GM12875 (cell line): Measurements from ENCODE around the gene MDGA2.

Experiments used
- H3K4me3 ChIP-seq: one replicate; pipeline ENCODE4 v1.5.1; 2011; ENCODE audit warnings: low read depth, low read length, control low read depth
- CTCF ChIP-seq: IDR thresholded peaks from 2 replicates; pipeline ENCODE4 v1.5.1; 2011; ENCODE audit warnings: low read depth, mild to moderate bottlenecking, control low read depth, inconsistent platforms, low read length, moderate library complexity, borderline replicate concordance; ENCODE audit not compliant: insufficient read depth

The MDGA2 gene

GRCh38 chr14:47154276-47154797 is 521.1 kb downstream of the MDGA2 start:
- H3K4me3 ChIP-seq = no peak overlapping the region
- TF ChIP-seq CTCF = no peak

GRCh38 chr14:47153746-47154145 is 521.7 kb downstream of the MDGA2 start:
- TF ChIP-seq CTCF = no peak
- no peak overlapping the region for H3K4me3 ChIP-seq

GRCh38 chr14:47150267-47150666 is 525.1 kb downstream of the MDGA2 start:
- H3K4me3 ChIP-seq = no peak overlapping the region
- TF ChIP-seq CTCF = no peak

- H3K4me3 ChIP-seq = no peak overlapping the region
- TF ChIP-seq CTCF = no peak
Measured at GRCh38 chr14:47149326-47149725, 526.1 kb downstream of the MDGA2 start.

GRCh38 chr14:47148686-47149085 is 526.7 kb downstream of the MDGA2 start:
- no peak overlapping the region for H3K4me3 ChIP-seq
- no peak for TF ChIP-seq CTCF

GRCh38 chr14:47120645-47121044 is 554.8 kb downstream of the MDGA2 start:
- no peak overlapping the region for H3K4me3 ChIP-seq
- TF ChIP-seq CTCF = no peak

GRCh38 chr14:47103771-47104170 is 571.6 kb downstream of the MDGA2 start:
- no peak for TF ChIP-seq CTCF
- no peak overlapping the region for H3K4me3 ChIP-seq
